RWPE1 (cell line): ENCODE measurements around the gene HOXB3.

Source experiments
- CTCF ChIA-PET: fragments of 350-600 bp; sonication (Branson Sonifier 250); formaldehyde crosslinking; extraction: SDS; loops from one replicate; lab custom pipeline; 2021; lab: Yijun Ruan, JAX
- POLR2A ChIA-PET: fragments of 400-600 bp; formaldehyde crosslinking; extraction: SDS; loops from one replicate; lab custom pipeline; 2020; ENCODE audit warnings: antibody characterized with exemption; ENCODE audit not compliant: low non-redundant PET; lab: Yijun Ruan, JAX
- DNase-seq: peaks from one replicate; pipeline ENCODE4 v3.0.0; 2012; ENCODE audit warnings: low spot score
- H3K27ac ChIP-seq: fragments of 450-650 bp; 2 replicates; pipeline ENCODE4 v1.5.1; 2017
- TF ChIP-seq, protein P1 (sequence below): fragments of 450-650 bp; conservative IDR thresholded peaks from 2 replicates; pipeline ENCODE4 v1.5.1; 2017; ENCODE audit warnings: low read depth, mild to moderate bottlenecking

The HOXB3 gene

DNA sequence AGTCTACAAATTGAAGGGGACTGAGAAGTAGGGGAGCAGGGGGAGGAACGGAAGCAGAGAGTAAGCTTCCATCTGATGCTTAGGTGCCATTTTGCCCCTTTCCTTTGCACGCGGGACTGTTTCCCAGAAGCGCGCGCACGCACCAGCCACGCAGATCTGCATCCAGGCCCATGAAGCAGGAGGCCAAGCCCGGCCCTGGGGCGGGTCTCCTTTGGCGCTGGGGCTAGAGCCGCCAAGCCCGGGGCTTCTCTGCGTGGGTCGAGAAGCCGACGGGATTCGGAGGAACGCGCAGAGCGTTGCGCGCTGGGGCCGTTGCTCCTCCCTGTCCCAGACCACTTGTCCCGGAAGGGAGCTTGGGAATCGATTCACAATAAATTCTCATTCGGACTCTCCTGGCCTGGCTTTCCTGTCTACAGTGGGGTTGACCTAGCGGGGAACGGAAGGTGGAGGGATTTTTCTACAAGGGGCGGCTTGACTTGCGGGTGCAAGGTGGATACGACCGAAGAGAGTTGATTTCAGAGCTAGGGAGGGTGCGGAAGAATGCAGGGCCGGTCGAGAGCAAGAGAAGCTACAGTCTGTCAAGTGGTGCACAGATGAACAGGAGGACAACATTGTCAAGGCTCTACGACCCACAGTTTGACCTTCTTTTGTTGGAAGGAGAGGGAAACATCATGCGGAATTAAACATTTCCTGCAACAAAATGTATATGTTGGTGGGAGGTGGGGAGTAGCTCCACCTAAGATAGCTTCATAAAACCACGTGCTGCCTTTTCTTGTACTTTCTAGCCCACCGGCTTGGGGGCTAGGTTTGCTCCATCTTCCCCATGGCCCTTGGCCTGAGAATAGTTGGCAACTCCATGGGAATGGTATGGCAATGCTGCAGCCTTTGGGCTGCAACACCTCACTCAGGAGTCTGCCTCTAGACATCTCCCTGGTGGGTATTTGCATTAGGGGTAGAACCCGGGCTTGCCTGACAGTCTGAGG lies 31.7 kb upstream of the HOXB3 start:
- ChIA-PET POLR2A (interaction anchor here (0.6 kb wide), 1 partner anchor 297 kb away, joined by 3 read pairs; no protein-coding TSS in a partner anchor), CTCF (interaction anchor here (0.6 to 0.7 kb wide), 3 partner anchors 167 to 953 kb away, joined by 3 to 5 read pairs (median 3); no protein-coding TSS in a partner anchor)
- TF ChIP-seq, protein P1, sequence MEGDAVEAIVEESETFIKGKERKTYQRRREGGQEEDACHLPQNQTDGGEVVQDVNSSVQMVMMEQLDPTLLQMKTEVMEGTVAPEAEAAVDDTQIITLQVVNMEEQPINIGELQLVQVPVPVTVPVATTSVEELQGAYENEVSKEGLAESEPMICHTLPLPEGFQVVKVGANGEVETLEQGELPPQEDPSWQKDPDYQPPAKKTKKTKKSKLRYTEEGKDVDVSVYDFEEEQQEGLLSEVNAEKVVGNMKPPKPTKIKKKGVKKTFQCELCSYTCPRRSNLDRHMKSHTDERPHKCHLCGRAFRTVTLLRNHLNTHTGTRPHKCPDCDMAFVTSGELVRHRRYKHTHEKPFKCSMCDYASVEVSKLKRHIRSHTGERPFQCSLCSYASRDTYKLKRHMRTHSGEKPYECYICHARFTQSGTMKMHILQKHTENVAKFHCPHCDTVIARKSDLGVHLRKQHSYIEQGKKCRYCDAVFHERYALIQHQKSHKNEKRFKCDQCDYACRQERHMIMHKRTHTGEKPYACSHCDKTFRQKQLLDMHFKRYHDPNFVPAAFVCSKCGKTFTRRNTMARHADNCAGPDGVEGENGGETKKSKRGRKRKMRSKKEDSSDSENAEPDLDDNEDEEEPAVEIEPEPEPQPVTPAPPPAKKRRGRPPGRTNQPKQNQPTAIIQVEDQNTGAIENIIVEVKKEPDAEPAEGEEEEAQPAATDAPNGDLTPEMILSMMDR = no peak
- no peak for DNase-seq
- H3K27ac ChIP-seq = no peak overlapping the region

DNA sequence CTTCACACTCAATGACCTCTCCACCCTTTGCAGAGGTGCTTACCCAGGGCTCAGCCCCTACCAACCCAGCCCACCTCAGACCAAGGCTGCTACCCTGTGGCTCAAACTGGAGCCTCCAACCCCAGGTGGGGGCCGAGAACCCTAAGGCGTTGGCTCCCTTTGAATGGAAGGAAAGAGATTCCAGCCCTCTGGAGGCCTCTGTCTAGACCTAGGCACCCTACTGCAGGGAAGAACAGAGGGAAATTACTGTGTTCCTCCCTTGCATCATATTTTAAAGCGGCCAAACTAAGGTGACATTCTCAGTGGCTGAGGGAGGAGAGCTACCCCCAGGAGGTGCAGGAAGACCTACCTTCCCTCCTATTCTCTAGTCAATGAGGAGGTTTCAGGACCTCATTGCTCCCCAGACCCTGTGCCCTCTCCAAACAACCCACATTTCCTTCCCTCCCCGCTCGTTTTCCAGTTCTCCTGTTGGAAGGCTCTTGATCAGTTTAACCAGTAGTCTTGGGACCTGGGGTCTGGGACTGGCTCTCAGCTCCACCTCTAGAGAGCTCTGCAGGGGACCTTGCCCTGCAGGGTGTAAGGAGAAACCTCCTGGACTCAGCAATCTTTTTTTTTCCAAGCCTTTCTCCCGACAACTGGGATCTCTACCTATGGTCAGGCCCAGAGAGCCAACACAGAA lies 30.6 kb upstream of the HOXB3 start:
- CTCF ChIA-PET = interaction anchor here (0.6 to 1.0 kb wide), 2 partner anchors 357 to 699 kb away, joined by 3 to 5 read pairs; no protein-coding TSS in a partner anchor
- TF ChIP-seq, protein P1 = no peak
- POLR2A ChIA-PET = no interaction called here
- no peak overlapping the region for H3K27ac ChIP-seq
- no peak for DNase-seq

DNA sequence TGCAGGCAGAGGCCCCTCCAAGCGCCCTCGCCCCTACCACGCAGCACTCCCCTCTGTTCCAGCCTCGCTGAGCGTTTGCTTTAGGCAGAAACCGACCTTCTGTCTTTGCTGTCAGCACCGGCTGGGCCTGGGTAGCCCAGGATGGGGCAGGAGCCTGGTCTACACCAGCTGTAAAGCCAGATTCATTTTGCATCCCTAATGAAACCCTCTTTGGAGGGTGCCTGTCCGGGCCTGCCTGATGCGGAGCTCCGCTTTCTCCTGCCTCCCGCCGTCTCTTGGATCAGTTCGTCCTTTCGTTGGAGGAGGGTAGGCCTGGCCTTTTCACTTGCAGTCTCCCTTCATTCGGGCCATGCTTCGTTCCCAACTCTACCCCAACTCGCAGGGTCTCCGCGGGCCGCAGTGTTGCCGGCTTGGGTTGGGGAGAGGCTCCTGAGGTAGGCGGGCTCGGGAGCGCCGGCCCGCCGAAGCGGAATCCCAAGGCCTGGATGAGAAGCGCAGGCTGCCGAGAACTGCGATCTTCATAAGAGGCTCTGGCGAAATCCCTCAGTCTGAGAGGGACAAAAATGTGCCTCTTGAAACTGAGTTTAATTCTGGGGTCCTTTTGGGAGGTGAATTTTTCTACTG lies 29.9 kb upstream of the HOXB3 start:
- TF ChIP-seq, protein P1 = no peak
- no peak overlapping the region for H3K27ac ChIP-seq
- POLR2A ChIA-PET = no interaction called here
- CTCF ChIA-PET = interaction anchor here (0.6 to 1.8 kb wide), 4 partner anchors 10 to 609 kb away, joined by 3 to 15 read pairs (median 3); no protein-coding TSS in a partner anchor
- DNase-seq = no peak

DNA sequence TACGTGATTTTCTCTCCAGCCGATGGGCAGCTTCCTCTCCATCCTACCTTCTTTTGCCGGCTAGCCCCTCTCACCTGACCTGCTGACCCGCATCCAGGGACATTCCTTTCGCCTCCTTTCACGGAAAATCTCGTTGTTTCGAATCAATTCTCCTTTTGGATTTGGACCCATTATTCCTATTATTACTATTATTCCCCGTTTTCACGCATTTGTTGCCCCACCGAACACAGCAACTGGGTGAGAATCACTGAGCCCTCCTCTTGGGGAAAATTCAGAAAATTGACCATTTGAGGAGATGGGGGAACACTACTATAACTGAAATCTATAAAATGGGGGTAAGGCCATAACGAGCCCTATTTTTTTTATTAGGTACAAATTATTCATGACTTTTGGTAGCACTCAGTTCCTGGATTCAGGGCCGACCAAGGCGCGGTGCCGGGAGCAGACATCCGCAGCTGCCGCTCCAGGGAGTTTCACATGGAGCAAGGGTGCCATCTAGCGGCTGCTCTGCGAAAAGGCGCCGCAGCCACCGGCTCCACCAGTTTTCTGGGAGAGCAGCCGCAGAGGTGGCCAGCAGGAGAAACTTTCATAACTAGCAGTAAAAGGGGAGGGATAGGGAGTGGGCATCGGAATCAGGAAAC lies 28.3 kb upstream of the HOXB3 start:
- ChIA-PET CTCF (interaction anchor here (0.5 to 1.8 kb wide), 26 partner anchors 9 to 593 kb away, joined by 3 to 15 read pairs (median 3); no protein-coding TSS in a partner anchor), POLR2A (no interaction called here)
- H3K27ac ChIP-seq = no peak overlapping the region
- TF ChIP-seq, protein P1 = peak; percentile 98
- DNase-seq = peak; percentile 91

DNA sequence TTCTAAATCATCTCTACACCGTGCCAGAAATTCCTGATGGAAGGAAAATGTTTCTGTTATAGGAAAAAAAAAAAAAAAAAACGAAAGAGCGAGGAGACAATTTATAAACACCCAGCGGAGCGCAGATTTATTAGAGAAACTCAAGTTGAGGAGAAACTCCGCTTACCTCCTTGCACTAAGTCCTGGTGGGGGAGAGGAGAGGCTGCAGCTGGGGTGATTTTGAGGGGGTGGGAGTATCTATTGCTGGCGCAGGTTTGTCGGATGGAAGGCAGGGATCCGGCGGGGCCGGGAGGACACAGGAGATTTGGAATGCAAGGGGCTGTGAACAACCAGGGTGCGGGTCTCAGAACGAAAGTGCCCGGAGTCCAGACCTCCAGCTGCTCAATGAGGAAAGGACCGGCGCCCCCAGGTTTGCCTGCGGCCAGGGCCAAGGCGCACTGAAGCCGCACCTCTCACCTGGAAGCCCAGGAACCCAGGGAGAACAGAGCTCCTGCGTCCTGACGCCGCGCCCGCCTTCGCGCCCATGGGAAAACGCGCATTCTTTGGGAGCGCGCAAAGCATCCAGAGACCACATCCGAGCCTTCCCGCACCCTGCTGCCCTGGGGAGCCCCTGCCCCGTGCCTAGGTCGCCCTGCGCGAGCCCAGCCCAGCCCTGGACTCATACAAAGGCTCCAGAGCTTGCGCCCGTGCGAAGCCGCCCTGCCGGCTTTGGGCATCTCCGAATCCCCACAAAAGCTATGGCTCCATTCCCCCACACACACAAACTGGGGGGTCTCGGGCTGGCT lies 27.6 kb upstream of the HOXB3 start:
- DNase-seq = no peak
- ChIA-PET CTCF (interaction anchor here (0.5 to 1.8 kb wide), 23 partner anchors 8 to 592 kb away, joined by 3 to 15 read pairs (median 3); no protein-coding TSS in a partner anchor), POLR2A (no interaction called here)
- TF ChIP-seq, protein P1 = no peak
- no peak overlapping the region for H3K27ac ChIP-seq
